Measurements from ENCODE around the gene GPR82. TPM values are rescaled to one million over a fixed set of nuclear protein-coding genes. Genes with fewer than 3 reads are reported as not detected.
A peak's percentile ranks its signal among the peaks of the same experiment; 100 is the strongest.

Gene GPR82
- total RNA-seq, 2 donors from 2014 or later: not detected

DNA sequence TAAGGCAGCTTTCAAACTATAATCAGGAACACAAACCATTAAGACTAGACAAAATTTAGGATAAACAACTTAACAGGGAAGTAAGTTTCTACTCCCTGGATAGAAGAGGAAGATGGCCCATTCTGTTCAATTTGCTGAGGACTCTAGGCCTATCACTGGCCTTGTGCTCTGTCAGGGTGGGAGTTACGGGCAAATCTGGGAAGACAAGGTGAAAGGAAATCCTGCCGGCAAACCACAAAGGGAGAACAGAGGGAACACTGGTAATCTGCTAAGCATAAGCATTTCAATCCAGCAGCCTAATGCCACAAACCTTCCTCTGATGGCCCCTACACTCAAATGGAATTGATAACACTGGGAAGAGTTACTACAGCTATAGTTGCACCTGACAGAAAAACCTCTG lies 8.3 kb downstream of the GPR82 start:
- no peak for DNase-seq
- no peaks in the 10 kb centered on the region for H3K27me3 Mint-ChIP-seq (ENCODE audit: insufficient read depth)
- H3K4me1 ChIP-seq (ENCODE audit: control insufficient read depth, insufficient read depth, low read length): no peaks in the 10 kb centered on the region

DNA sequence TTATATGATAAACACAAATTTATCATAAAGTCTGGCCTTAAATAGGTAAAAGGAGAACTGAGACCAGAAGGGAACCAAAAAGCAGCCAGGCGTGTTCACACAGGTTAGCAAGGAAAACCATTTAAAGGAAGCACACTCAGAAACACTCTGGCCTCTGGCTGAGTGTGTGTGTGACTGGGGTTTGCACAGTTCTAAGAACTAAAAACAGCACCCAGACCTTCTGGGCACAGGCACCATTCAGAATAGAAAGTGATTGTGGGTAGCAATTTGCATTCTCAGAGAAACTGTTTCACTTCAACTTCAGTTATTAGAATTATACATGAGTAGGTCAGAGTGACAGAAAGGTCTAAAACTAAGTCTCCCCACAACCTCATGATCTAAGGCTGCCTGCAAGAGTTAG lies 10.0 kb downstream of the GPR82 start:
- H3K36me3 ChIP-seq (ENCODE audit: control insufficient read depth, insufficient read depth, low read length): no peaks in the 10 kb centered on the region
- no peaks in the 10 kb centered on the region for H3K36me3 Mint-ChIP-seq (ENCODE audit: low read depth)
- no peak overlapping the region for H3K27ac Mint-ChIP-seq

More for the DNA sequence above, 8.3 kb downstream of the GPR82 start:
- peaks cover 31% of the 10 kb centered on the region for H3K9me3 Mint-ChIP-seq
- H3K9me3 ChIP-seq (ENCODE audit: control insufficient read depth, low read length): no peaks in the 10 kb centered on the region
- H3K36me3 ChIP-seq (ENCODE audit: control insufficient read depth, insufficient read depth, low read length): no peaks in the 10 kb centered on the region
- no peak overlapping the region for H3K27ac Mint-ChIP-seq
- TF ChIP-seq, protein P1, sequence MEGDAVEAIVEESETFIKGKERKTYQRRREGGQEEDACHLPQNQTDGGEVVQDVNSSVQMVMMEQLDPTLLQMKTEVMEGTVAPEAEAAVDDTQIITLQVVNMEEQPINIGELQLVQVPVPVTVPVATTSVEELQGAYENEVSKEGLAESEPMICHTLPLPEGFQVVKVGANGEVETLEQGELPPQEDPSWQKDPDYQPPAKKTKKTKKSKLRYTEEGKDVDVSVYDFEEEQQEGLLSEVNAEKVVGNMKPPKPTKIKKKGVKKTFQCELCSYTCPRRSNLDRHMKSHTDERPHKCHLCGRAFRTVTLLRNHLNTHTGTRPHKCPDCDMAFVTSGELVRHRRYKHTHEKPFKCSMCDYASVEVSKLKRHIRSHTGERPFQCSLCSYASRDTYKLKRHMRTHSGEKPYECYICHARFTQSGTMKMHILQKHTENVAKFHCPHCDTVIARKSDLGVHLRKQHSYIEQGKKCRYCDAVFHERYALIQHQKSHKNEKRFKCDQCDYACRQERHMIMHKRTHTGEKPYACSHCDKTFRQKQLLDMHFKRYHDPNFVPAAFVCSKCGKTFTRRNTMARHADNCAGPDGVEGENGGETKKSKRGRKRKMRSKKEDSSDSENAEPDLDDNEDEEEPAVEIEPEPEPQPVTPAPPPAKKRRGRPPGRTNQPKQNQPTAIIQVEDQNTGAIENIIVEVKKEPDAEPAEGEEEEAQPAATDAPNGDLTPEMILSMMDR (conservative IDR thresholded peaks at IDR 0.05): no peak
- H3K27me3 ChIP-seq (ENCODE audit: control insufficient read depth, insufficient read depth, low read length, poor library complexity, severe bottlenecking): no peaks in the 10 kb centered on the region
- WGBS, 2 experiments (ENCODE audit: insufficient coverage in 1 of 2, insufficient read length in 1 of 2): 90% methylated on average over 2 of the region's 2 CpGs; no CpG with 5 or more reads in 1 of the 2 experiments
- H3K27ac ChIP-seq (ENCODE audit: low read depth, low read length): no peak overlapping the region
- H3K4me1 Mint-ChIP-seq: no peaks in the 10 kb centered on the region
- H3K4me3 Mint-ChIP-seq: no peak overlapping the region
- H3K9ac ChIP-seq (ENCODE audit: extremely low read depth, low read length, poor library complexity, severe bottlenecking): no peak overlapping the region
- no peaks in the 10 kb centered on the region for H3K36me3 Mint-ChIP-seq (ENCODE audit: low read depth)
- no peak overlapping the region for H3K4me3 ChIP-seq (ENCODE audit: low read length)

DNA sequence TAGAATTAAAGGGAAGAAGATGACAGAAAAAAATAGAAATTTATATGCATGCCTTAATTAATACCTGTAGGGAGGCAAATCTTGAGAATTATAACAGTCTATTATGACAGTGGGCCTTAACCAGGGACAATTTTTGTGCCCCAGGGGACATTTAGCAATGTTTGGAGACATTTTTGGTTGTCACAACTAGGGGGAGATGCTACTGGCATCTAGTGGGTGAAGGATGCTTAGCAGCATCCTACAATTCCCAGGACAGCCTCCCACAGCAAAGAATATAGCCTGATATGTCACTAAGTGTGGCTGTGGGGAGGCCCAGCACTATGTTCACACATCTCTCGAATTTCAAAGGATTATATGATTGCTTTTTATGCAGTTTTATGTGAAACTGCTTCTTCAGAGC lies 10.5 kb downstream of the GPR82 start:
- Histone ChIP-seq H3K27ac (ENCODE audit: low read depth, low read length) (no peak overlapping the region), H3K27me3 (ENCODE audit: control insufficient read depth, insufficient read depth, low read length, poor library complexity, severe bottlenecking) (no peaks in the 10 kb centered on the region), H3K9ac (ENCODE audit: extremely low read depth, low read length, poor library complexity, severe bottlenecking) (no peak overlapping the region), H3K4me3 (ENCODE audit: low read length) (no peak overlapping the region), H3K36me3 (ENCODE audit: control insufficient read depth, insufficient read depth, low read length) (no peaks in the 10 kb centered on the region), H3K9me3 (ENCODE audit: control insufficient read depth, low read length) (no peaks in the 10 kb centered on the region), H3K4me1 (ENCODE audit: control insufficient read depth, insufficient read depth, low read length) (no peaks in the 10 kb centered on the region)
- peak; percentile 55 for DNase-seq
- TF ChIP-seq, protein P1 (conservative IDR thresholded peaks at IDR 0.05): peak; percentile 72
- Mint-ChIP-seq H3K4me3 (no peak overlapping the region), H3K9me3 (peaks cover 34% of the 10 kb centered on the region), H3K4me1 (no peaks in the 10 kb centered on the region), H3K36me3 (ENCODE audit: low read depth) (no peaks in the 10 kb centered on the region), H3K27me3 (ENCODE audit: insufficient read depth) (no peaks in the 10 kb centered on the region), H3K27ac (no peak overlapping the region)
- WGBS, 2 experiments (ENCODE audit: insufficient coverage in 1 of 2, insufficient read length in 1 of 2): 33% methylated on average over 1 of the region's 1 CpG; no CpG with 5 or more reads in 1 of the 2 experiments

More for the DNA sequence above, 10.0 kb downstream of the GPR82 start:
- Mint-ChIP-seq H3K27me3 (ENCODE audit: insufficient read depth) (no peaks in the 10 kb centered on the region), H3K4me3 (no peak overlapping the region), H3K9me3 (peaks cover 34% of the 10 kb centered on the region), H3K4me1 (no peaks in the 10 kb centered on the region)
- Histone ChIP-seq H3K4me3 (ENCODE audit: low read length) (no peak overlapping the region), H3K27ac (ENCODE audit: low read depth, low read length) (no peak overlapping the region), H3K4me1 (ENCODE audit: control insufficient read depth, insufficient read depth, low read length) (no peaks in the 10 kb centered on the region), H3K9ac (ENCODE audit: extremely low read depth, low read length, poor library complexity, severe bottlenecking) (no peak overlapping the region), H3K9me3 (ENCODE audit: control insufficient read depth, low read length) (no peaks in the 10 kb centered on the region), H3K27me3 (ENCODE audit: control insufficient read depth, insufficient read depth, low read length, poor library complexity, severe bottlenecking) (no peaks in the 10 kb centered on the region)
- DNase-seq: no peak
- TF ChIP-seq, protein P1 (conservative IDR thresholded peaks at IDR 0.05): no peak
- WGBS, 2 experiments (ENCODE audit: insufficient coverage in 1 of 2, insufficient read length in 1 of 2): 83 to 100% methylated on average over 1 of the region's 1 CpG

All from endodermal cell (in vitro differentiated cells).